Activated naive CD4-positive, alpha-beta T cell (primary cell): Measurements from ENCODE around the gene CA7.
"Not testable (repeated sequence)": the region's sequence is repeated elsewhere in the genome, so short reads cannot be mapped to it uniquely, and the experiment has no call there.

Experiments used
- DNase-seq, 4 experiments: peaks; one replicate each; lab custom pipeline; 2025; lab: John Stamatoyannopoulos, UW

The CA7 gene

GRCh38 chr16:66846831-66847230, 2.6 kb downstream of the CA7 start:
- DNase-seq = no peak

- no peak for DNase-seq
Observed at GRCh38 chr16:66847533-66848067, 3.4 kb downstream of the CA7 start.

GRCh38 chr16:66848172-66848571, 4.0 kb downstream of the CA7 start:
- DNase-seq = no peak

- no peak for DNase-seq
Observed at GRCh38 chr16:66849021-66849420, 4.8 kb downstream of the CA7 start.

- DNase-seq = no peak
Observed at GRCh38 chr16:66849549-66849948, 5.3 kb downstream of the CA7 start.

GRCh38 chr16:66850115-66850815, 6.1 kb downstream of the CA7 start:
- no peak for DNase-seq

GRCh38 chr16:66851166-66851964, 7.2 kb downstream of the CA7 start:
- no peak for DNase-seq

GRCh38 chr16:66853261-66854139, 9.3 kb downstream of the CA7 start:
- DNase-seq = no peak

- DNase-seq = no peak
Observed at GRCh38 chr16:66856184-66856730, 12.0 kb downstream of the CA7 start.

GRCh38 chr16:66856801-66857200, 12.6 kb downstream of the CA7 start:
- no peak for DNase-seq

GRCh38 chr16:66857437-66857836, 13.2 kb downstream of the CA7 start:
- DNase-seq = no peak

- DNase-seq = no peak
Observed at GRCh38 chr16:66858740-66859396, 14.7 kb downstream of the CA7 start.

GRCh38 chr16:66859397-66860068, 15.3 kb downstream of the CA7 start:
- no peak for DNase-seq

GRCh38 chr16:66862023-66862520, 17.9 kb downstream of the CA7 start:
- no peak for DNase-seq

- DNase-seq = no peak
Observed at GRCh38 chr16:66863707-66864106, 19.5 kb downstream of the CA7 start.

GRCh38 chr16:66869424-66869823, 25.2 kb downstream of the CA7 start:
- DNase-seq = no peak

GRCh38 chr16:66871363-66871762, 27.1 kb downstream of the CA7 start:
- DNase-seq = not testable (repeated sequence)

GRCh38 chr16:66871840-66872239, 27.6 kb downstream of the CA7 start:
- no peak for DNase-seq

- no peak for DNase-seq
Observed at GRCh38 chr16:66872559-66872942, 28.3 kb downstream of the CA7 start.

GRCh38 chr16:66872943-66873684, 28.9 kb downstream of the CA7 start:
- peak; percentile 55 to 77 (median 70) for DNase-seq
